NB4 (cell line): ENCODE results near the gene TNFRSF11A.

Experiments
- DNase-seq: peaks from one replicate; pipeline ENCODE4 v3.0.0; 2010; ENCODE audit warnings: low read depth
- H3K4me3 ChIP-seq: one replicate; pipeline ENCODE4 v1.5.1; 2011; ENCODE audit warnings: mild to moderate bottlenecking, low read depth, low read length, moderate library complexity
- CTCF ChIP-seq: IDR thresholded peaks from one replicate; pipeline ENCODE4 v1.5.1; 2012; ENCODE audit warnings: low read depth, low read length
- MYC ChIP-seq: IDR thresholded peaks from 2 replicates; pipeline ENCODE4 v1.6.1; 2011; ENCODE audit warnings: low read depth, low read length
- POLR2A ChIP-seq: IDR thresholded peaks from 2 replicates; pipeline ENCODE4 v1.6.1; 2011; ENCODE audit warnings: mild to moderate bottlenecking; ENCODE audit not compliant: insufficient read length; ENCODE audit errors: extremely low read depth
- TF ChIP-seq, protein P1 (sequence below): IDR thresholded peaks from 2 replicates; pipeline ENCODE4 v1.6.1; 2011; ENCODE audit warnings: low read depth, low read length

The TNFRSF11A gene

GRCh38 chr18:62324917-62325805, at the start of gene TNFRSF11A:
Gene TNFRSF11A, plus strand, starts transcription at chr18:62325310. Its CDS starts 43 bp downstream, at chr18:62325353.
- TF ChIP-seq, protein P1, sequence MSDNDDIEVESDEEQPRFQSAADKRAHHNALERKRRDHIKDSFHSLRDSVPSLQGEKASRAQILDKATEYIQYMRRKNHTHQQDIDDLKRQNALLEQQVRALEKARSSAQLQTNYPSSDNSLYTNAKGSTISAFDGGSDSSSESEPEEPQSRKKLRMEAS = no peak
- no peak for TF ChIP-seq MYC
- TF ChIP-seq CTCF = peak; percentile 23
- no peak for TF ChIP-seq POLR2A
- H3K4me3 ChIP-seq = peak within 1 kb of the TSS; percentile 35
- DNase-seq = peak; percentile 56

GRCh38 chr18:62277045-62277444, 48.1 kb upstream of the TNFRSF11A start:
- no peak for DNase-seq
- TF ChIP-seq CTCF (no peak), POLR2A (no peak), MYC (no peak)
- TF ChIP-seq, protein P1 = no peak
- no peak overlapping the region for H3K4me3 ChIP-seq

DNA sequence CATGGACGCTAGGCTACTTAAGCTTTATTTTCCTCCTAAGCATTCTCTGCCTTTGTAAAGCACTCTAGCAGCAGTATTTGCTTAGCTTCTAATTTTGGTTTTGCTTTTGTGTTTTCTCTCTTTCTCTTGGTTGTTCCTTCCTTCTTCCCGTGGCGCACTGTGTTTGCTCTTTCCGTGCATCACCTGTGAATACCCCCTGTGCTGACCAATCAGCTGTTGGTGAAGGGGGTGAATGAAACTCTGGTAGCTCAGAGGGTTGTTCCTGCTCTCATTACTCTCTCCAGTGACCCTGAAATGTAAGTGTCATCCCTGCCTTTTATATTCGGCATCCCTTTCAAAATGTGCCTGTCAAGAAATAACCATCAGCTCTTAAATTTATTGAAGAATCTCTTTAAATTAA, 45.5 kb upstream of the TNFRSF11A start:
- no peak overlapping the region for H3K4me3 ChIP-seq
- no peak for DNase-seq
- TF ChIP-seq CTCF (no peak), POLR2A (no peak), MYC (no peak)
- TF ChIP-seq, protein P1 = no peak

DNA sequence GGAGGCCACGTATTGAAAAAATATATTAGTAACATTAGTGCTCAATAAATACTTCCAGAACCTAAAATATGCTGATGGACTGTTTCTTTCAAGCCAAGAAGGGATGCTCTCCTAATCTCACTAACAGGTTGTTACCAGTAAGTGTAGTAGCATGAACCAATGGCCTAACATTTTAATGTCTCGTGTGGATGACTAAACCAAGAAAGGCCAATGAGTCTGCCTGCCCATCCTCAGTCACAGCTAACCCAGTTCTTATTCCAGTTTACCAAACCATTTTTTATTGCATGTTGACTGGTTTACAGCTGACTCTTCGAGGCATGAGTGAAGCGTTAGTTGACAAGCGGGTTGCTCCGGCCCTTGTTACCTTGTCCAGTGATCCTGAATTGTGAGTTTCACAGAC, 45.1 kb upstream of the TNFRSF11A start:
- no peak for TF ChIP-seq POLR2A
- no peak for TF ChIP-seq MYC
- no peak for TF ChIP-seq CTCF
- TF ChIP-seq, protein P1 = no peak
- no peak for DNase-seq
- H3K4me3 ChIP-seq = no peak overlapping the region

GRCh38 chr18:62280786-62281185, 44.3 kb upstream of the TNFRSF11A start:
- TF ChIP-seq CTCF (no peak), MYC (no peak), POLR2A (no peak)
- TF ChIP-seq, protein P1 = no peak

More at GRCh38 chr18:62280786-62281185, 44.3 kb upstream of the TNFRSF11A start:
- DNase-seq = no peak
- no peak overlapping the region for H3K4me3 ChIP-seq
